C4-2B (cell line): ENCODE data around the gene PACSIN1.
"Not testable (repeated sequence)": the region's sequence is repeated elsewhere in the genome, so short reads cannot be mapped to it uniquely, and the experiment has no call there.

Source experiments
- H3K27ac ChIP-seq: fragments of 450-650 bp; 2 replicates; pipeline ENCODE4 v1.5.1; 2017
- CTCF ChIP-seq: fragments of 450-650 bp; conservative IDR thresholded peaks from 2 replicates; pipeline ENCODE4 v1.5.1; 2017; ENCODE audit warnings: mild to moderate bottlenecking
- ZFX ChIP-seq: fragments of 450-650 bp; IDR thresholded peaks from 2 replicates; pipeline ENCODE4 v1.6.1; 2017

Gene PACSIN1

GRCh38 chr6:34486106-34486740 is 20.3 kb downstream of the PACSIN1 start:
- H3K27ac ChIP-seq: no peak overlapping the region
- no peak for TF ChIP-seq CTCF
- no peak for TF ChIP-seq ZFX

GRCh38 chr6:34486886-34487285 is 21.0 kb downstream of the PACSIN1 start:
- not testable (repeated sequence) for H3K27ac ChIP-seq

- TF ChIP-seq CTCF: no peak
- H3K27ac ChIP-seq: no peak overlapping the region
Observed at GRCh38 chr6:34487536-34487935, 21.7 kb downstream of the PACSIN1 start.

- TF ChIP-seq ZFX (no peak), CTCF (no peak)
Observed at GRCh38 chr6:34489207-34489805, 23.4 kb downstream of the PACSIN1 start.

GRCh38 chr6:34490390-34491090 is 24.7 kb downstream of the PACSIN1 start:
- TF ChIP-seq CTCF (no peak), ZFX (no peak)
- no peak overlapping the region for H3K27ac ChIP-seq

More at GRCh38 chr6:34489207-34489805, 23.4 kb downstream of the PACSIN1 start:
- no peak overlapping the region for H3K27ac ChIP-seq

- no peak for TF ChIP-seq ZFX
- TF ChIP-seq CTCF: no peak
- no peak overlapping the region for H3K27ac ChIP-seq
Observed at GRCh38 chr6:34491091-34491430, 25.2 kb downstream of the PACSIN1 start.

GRCh38 chr6:34493344-34493743 is 27.5 kb downstream of the PACSIN1 start:
- TF ChIP-seq CTCF (no peak), ZFX (no peak)
- no peak overlapping the region for H3K27ac ChIP-seq
